Stimulated activated CD4-positive, alpha-beta T cell treated with anti-CD3 and anti-CD28 coated beads, TNF-alpha, amount 100 ng/mL, for 4 hours (primary cell): ENCODE data around the gene THOC3.
"Not testable (repeated sequence)": the region's sequence is repeated elsewhere in the genome, so short reads cannot be mapped to it uniquely, and the experiment has no call there.

ENCODE experiments used
- DNase-seq, 3 experiments: peaks; one replicate each; pipeline ENCODE4 v3.0.0-alpha.2; 2020; ENCODE audit warnings: low read depth in 3 of 3

The THOC3 gene

GRCh38 chr5:175940632-175941031 is 27.5 kb downstream of the THOC3 start:
- DNase-seq: not testable (repeated sequence)

DNA sequence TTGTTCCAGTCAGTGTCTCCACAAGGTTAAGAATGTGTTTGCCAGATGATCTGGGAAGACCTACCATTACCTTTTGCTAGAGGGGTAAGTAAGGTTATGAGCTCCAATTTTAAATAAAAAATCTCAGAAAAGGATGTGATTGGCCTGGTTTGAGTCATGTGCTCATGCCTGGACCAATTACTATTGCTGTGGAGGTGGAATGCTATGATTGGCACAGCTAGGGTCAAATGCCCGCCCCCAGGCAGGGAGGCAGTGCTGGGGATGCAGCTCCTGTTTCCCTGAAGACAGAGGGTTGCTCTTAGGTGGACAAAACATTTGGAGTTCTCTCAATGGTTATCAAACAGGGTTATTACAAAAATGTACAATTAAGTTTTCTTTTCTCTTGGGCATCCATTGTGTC is 29.6 kb downstream of the THOC3 start:
- not testable (repeated sequence) for DNase-seq

- DNase-seq: not testable (repeated sequence)
These were observed 39.4 kb downstream of the THOC3 start for GRCh38 chr5:175928752-175929151.

DNA sequence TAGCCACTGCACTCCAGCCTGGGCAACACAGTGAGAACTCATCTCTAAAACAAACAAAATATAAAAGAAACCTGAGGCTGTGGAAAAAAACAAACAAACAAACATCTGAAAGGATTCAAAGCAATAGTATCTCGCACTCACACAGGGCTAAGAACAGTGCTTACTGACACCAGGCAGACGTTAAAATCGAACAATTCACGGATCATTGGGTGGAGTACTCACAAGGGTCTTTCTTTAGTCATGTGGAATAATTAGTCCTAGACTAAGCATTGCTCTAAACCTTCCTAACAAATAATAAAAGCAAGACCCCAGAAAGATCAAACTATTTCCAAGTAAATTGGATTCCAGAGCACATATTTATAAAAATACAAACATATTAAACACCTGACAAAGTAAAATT is 43.0 kb downstream of the THOC3 start:
- not testable (repeated sequence) for DNase-seq

DNA sequence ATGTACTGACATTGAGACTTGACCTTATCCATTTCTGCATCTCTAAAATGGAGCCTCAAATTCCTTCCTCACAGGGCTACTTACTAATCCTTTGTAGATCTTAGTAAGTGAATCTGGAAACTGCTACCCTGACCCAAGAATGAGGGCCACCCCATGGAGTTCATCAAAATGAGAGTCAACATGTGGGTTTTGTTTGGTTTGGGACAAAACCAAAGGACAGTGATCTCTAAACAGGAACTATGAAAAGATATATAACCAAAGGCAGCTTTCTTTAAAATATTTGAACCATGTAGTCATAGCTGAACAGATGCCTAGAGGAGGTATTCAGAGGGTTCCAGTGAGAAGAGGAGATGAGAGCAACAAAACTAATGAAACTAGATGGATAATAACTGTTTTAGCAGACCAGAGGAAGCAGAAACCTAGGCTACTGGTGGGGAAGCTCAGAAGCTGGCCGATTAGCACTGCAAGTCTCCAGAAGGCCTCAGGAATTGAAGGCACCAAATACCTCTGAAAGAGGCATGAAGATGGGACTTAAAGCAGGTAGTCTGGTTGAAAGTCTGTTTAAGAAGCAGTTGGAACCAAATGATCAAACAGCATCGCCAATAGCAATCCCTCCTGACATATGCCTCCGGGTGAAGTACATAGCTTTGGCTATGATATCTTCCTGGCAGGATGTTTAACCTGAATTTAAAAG is 45.8 kb downstream of the THOC3 start:
- DNase-seq: no peak

DNA sequence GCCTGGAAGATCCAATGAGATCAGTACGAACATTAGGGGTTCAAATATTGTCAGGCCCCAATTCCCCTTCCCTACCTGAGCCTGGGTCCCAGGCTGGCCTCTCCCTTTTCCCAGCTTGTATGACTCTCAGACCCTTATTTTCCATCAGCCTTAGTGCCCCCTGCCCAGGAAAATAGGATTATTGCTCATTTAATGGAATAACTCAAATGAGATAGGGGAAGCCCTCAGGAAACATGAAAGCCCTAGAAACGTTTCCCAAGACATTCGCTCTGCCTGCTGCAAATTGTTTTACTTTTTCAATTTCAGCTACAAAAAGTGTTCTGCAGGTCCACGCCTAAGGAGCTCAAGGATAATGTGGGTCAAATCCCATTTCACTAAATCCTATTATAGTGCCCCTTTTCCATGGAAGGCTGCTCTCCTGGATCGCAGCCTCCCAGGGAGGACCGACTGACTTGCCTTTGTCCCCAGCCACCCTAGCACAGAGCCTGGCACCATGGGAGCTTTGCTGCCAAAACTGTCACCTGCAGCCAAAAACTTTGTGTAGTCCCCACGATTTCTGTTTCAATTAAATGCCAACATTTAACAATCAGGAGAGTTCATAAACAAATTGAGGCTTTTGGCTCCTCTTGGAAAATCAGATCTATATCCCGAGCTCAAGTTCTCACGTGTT is 46.9 kb downstream of the THOC3 start:
- no peak for DNase-seq

DNA sequence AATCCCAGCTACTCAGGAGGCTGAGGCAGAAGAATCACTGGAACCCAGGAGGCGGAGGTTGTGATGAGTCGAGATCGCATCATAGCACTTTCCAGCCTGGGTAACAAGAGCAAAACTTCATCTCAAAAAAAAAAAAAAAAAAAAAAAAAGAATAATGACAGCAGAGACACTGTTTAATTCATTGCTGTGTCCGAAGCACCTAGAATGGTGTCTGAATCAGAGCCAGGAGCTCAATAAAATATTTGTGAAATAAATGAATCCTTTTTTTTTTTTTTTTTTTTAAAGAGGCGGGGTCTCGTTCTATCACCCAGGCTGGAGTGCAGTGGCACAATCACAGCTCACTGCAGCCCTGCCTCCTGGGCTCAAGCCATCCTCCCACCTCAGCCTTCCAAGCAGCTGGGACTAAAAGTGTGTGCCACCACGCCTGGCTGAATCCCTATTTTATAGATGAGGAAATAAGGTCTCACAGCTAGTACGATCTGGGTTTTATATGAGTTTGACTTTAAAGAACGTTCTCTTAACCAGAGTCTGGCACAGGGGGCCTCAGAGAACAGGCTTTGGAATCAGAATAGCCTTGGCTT is 47.8 kb downstream of the THOC3 start:
- no peak for DNase-seq

DNA sequence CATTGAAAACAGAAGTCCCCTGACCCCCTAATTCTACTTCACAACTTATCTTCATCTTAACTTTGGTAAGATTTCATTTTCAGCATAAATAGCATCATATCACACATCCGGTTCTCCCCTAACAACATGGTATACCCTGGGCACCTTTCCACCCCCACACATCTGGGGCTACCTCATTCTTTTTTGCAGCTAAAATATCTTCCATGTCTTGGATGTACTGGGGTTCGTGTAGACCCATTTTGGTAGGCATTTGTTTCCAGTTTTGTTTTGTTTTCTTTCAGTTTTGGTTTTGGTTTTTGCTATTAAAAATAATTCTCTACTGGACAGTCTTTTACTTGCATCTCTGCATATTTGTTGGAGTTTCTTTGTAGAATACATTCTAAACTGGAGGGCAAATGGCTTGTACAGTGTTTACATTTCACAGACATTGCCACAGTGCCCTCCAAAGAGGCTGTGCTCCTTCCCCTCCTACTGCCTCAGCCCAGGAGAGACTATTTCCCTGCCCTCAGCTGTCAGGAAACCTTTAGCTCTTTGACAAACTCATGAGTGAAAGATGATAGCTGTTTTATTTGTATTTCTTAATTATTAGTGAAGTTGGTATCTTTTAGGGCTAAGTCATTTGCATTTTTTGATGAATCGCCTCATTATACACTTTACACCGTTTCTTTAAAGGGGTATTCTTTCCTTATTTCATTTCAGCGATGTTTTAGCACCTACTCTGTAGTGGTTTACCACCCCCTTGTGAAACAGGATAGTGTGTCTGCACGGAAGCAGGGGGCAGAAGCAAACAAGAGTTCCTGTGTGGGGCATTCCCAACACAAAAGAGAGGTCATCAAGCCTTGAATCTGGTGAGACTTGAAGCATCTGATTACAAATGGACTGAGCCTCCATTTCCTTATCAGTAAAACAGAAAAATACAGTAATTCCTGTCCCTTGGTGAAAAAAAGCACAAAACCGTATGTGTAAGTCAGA is 52.8 kb downstream of the THOC3 start:
- DNase-seq: not testable (repeated sequence)

GRCh38 chr5:175913835-175914672 is 54.1 kb downstream of the THOC3 start:
- not testable (repeated sequence) for DNase-seq

GRCh38 chr5:175910072-175910471 is 58.0 kb downstream of the THOC3 start:
- not testable (repeated sequence) for DNase-seq
